HG03439 (cell line): ENCODE results near the gene SMIM45.

Experiments used
- ATAC-seq: cut with Tn5 transposase; IDR thresholded peaks from one replicate; pipeline ENCODE4 v1.9.1; 2021; ENCODE audit warnings: mild to moderate bottlenecking, moderate library complexity; ENCODE audit not compliant: unreplicated experiment

Gene SMIM45

DNA sequence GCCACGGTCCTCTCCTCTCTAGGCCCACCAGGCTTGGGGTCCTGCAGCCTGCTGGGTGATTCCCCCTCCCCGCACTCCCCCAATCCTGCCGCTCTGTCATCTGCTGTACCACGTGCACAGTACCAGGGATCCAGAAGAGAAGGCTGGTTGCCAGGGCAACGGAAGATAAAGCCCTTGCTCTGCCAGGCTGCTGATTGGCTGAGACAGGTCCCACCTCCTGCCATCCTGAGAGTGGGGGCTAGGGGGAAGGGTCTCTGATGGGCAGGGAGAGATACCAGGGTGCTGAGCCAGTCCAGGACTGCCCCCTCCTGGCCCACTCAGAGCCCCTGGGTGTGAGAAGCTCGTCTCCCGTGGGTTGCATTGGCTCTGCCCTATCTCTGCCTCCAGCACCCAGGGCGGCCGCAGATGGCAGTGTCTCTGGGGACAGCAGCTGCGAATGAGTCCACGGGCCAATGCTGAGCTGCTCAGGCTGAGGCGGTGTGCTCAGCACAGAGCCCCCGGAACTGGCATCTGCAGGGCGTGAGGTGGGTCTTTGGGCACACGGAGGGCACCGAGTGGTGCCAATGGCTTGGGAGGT is at the start of gene SMIM45:
SMIM45 (plus strand) TSS at position 253 of the 577 bp plus-strand sequence.
- ATAC-seq = no peak

DNA sequence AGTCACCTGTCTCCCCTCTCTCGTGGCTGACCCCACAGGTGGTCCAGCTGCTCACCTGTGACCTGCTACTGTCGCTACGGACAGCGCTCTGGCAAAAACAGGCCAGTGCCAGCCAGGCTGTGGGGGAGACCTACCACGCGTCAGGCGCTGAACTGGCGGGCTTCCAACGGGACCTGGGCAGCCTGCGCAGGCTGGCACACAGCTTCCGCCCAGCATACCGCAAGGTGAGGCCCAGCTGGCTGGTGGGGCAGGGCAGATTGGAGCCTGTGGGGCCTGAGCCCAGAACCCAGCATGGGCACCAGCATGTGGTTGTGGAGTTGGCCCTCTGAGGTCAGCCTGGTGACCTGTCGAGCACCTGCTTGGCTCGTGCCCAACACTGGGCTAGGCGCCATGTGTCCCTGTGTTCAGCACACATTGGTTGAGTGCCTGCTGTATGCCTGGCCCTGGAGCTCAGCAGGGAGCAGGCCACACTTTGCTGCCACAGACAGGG is 49.0 kb upstream of the SMIM45 start:
- ATAC-seq = no peak

DNA sequence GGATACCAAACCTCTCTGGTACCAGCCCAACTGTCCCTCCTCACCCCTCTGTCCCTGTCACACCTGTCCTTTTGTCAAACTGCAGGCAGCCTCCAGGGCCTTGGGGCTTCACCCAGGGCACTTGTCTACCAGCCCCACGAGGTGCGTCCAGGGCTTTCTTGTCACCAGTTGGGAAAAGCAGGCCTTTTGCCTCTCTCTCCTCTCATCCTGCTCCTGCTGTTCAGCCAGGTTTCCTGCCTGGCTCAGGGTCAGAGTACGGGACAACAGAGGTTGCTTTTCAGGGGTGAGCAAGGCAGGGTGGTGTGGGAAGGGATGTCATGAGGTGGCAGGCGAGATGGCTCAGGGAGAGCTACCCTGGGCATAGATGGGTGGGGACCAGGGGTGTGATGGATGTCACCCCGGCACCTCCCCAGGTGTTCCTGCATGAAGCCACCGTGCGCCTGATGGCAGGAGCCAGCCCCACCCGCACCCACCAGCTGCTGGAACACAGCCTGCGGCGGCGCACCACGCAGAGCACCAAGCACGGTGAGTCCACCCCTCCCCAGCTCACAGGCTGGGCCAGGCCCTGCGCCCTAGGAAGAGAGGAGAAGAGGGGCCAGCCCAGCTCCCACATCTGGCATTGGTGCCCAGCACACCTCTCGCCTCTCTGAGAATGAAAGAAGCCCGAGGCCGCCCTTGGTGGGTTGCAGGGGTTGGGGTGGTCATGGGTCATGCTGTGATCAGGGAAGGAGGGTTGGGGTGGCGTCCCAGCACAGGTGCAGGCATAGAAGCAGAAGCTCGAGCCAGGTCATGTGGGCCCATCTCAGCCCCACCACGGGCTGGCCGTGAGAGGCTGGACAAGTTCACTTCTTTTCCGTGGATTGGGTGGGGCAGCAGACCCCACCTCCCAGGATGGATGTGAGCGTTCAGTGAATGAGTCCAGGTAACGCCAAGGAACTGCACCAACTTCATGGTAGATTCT is 47.2 kb upstream of the SMIM45 start:
- ATAC-seq = no peak

DNA sequence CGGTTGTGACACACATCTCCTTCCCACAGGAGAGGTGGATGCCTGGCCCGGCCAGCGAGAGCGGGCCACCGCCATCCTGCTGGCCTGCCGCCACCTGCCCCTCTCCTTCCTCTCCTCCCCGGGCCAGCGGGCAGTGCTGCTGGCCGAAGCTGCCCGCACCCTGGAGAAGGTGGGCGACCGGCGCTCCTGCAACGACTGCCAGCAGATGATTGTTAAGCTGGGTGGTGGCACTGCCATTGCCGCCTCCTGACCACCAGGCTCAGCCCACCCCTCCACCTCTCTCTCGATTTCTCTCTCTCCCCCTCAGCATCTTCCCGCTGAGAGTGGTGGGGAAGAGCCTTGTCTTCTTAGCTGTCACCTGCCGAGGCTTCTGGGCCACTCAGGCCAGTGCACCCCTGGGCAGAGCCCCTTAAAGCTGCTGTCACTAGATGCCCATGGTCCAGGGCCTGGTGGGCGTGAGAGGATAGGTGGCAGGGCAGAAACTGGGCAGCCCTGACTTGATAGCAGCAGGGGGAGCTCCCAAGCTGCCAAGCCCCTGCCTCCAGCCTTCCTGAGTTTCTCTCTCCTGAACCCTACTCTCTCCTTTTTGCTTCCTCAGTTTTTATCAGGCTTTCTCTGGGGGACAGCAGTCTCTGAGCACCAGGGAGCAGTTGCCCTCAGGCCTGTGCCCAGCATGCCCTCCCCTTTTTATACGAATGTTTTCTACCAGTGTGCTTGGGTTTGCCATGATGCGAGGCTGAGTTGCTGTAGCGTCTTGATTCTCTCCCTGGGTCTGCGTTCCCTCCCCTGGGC is 46.3 kb upstream of the SMIM45 start:
- ATAC-seq = no peak

DNA sequence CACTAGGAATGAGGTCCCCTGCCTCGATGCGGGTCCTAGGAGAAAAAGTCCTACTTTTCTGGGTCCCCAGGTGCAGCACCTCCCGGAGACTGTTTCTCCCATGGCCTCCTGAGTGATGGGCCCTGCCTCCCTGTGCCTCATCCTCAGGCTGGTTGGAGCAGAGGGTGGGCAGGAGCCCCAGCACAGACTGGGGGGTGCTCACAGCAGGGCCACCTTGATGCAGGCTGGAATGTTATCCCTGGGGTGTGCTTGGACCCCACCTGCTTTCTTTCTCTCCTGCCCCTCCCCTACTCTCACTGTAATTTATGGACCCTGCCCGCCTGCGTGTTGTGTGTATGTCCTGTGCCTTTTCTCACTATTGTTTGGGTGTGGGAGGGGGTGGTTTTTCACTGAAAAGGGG is 45.1 kb upstream of the SMIM45 start:
- ATAC-seq = no peak

DNA sequence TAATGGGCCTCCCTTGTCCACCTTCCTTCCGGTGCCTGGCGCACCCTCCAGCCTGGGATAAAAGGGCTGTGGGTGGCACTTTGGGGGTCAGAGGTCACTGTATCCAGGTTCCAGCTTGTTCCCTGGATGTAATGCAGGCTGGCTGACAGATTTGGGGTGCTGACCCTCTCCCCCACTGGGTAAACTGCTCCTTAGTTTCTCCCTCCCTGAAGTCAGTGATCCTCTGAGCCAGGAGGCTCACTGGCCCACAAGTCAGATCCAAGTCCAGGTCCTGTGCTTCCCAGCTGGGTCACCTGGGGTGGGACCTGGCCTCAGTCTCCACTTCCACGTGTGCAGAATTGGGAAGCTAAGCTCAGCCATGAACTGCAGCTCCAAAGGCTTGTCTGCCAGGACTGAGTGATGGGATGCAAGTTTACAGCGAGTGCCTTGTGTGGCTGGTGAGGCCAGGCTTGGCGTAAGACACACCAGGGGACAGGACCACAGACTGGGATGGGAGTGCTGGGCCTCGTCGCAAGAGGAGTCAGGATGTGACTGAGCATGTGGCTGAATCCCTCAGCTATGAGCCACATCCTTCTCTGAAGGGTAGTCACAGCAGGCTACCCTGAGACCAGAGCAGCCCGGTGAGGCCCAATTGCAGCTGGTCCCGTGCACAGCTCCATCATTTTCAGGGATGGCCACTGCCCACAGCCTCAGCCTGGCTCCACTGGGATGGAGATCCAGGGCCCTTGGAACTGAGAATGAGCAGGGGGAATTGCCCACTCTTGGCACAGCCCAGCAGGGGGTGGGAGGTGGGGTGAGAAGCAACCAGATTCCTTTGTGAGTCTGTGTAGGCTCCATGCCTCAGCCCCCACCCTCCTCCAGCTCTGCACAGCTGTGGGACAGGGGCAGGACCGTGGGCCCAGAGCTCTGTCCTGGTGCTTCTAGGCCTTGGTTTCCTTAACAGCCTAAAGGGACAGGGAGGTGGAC is 44.2 kb upstream of the SMIM45 start:
- no peak for ATAC-seq

DNA sequence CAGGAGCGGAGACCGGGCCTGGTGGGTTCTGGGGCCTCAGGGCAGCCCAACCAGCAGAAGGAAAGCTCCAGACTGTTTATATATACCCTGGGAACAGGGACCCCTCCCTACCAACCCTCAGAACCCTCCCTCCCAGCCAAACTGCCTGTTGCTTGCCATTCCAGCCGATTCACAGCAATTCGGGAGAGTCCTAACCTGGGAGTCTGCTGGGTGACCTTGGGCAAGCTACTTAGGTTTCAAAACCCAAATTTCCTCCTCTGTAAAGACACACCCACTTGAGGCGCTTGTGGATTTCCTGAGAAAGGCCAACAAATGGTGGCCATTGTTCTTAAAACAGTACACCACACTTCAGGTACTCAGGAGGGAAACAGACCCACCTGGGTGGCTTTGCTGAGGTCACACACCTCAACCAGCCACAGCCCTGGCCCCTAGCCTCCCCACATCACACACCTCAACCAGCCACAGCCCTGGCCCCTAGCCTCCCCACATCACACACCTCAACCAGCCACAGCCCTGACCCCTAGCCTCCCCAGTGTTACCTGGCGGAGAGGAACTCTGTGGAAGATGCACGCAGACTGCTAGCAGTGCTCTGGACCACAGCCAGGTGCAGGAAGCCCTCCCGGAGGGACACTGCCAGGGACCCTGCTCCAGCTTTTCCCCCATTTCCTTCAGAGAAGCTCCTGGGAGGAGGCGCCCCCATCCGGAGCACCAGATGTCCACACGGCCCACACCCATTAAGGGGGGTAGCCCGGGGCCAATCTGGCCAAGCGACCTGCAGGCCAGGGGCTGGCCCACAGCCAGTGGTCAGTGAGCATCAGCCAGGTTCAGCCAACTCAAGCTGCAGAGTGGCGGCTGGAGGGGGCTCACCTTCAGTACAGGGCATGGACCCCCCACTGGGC is 43.3 kb upstream of the SMIM45 start:
- no peak for ATAC-seq

DNA sequence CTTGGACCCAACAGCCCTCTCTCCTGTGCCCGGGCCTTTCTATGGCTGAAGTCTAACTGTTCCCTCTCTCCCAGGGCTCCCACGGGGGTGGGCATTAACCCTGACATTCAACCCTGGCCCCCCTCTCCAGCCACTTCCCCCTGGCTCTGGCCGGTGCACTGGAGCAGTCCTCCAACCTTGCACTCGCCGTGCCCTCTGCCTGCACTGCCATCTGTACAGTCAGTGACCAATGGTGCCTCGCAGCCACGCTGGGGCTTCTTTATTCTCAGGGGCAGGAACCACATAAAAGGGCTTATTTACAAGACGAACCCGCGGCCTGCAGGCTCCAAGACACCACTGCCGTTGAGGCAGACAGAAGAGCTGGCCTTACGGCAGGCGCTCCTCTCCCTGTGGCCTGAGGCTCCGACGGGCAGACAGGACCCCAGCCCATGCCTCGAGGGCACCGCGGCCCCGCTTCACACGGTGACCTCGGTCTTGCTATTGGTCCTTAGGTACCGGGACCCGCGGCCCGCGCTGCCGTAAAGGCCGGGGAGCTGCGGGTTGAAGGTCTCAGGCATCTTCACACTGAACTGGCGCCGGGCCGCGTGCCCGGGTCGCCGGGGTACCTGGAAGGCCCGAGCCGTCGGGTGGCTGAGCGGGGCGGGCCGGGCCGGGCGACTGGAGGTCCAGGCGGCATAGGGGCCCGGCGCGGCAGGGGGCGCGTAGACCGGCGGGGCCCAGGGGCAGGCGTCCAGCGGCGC is 42.5 kb upstream of the SMIM45 start:
- no peak for ATAC-seq

DNA sequence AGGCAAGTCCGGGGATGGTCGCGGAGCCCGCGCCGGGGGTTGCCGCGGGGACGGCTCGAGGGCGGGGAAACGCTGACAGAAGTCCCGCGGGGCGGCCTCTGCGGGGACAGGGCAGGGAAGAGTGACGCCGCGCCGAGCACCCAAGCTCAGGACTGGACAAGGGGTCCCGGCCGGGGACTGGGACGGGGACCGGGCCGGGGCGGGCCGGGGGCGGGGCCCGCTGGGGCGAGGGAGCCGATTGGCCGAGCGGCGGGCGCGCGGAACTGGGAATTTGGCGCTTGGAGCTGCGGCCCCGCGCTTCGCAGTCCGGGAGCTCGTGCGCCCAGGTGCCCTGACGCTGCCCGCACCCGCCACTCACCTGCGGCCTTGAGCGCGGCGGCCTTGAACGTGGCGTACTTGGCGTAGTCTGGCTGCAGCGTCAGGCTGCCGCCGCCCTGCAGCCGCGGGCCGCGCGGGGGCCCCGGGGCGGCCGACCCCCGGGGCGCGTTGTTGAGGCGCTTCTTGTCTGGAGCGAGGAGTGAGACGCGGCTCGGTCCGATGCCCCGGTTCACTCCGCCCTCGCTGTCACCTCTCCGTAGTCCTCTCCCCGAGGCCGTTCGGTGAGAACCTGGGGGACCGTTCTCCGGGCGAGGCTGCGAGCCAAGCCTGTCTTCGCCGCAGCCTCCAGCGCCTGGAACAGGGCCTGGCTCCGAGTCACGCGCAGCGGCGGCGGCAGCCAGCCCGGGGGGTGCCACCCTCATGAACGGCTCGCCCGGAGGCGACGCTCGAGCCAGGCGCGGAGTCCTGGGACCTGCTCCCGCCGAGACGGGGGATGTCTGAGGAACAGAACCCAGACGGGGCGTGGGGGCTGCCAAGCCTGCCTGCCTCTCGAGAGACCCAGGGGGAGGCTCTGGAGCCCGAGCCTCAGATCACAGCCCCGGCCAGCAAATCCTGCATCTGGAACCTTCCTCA is 41.6 kb upstream of the SMIM45 start:
- ATAC-seq = no peak

DNA sequence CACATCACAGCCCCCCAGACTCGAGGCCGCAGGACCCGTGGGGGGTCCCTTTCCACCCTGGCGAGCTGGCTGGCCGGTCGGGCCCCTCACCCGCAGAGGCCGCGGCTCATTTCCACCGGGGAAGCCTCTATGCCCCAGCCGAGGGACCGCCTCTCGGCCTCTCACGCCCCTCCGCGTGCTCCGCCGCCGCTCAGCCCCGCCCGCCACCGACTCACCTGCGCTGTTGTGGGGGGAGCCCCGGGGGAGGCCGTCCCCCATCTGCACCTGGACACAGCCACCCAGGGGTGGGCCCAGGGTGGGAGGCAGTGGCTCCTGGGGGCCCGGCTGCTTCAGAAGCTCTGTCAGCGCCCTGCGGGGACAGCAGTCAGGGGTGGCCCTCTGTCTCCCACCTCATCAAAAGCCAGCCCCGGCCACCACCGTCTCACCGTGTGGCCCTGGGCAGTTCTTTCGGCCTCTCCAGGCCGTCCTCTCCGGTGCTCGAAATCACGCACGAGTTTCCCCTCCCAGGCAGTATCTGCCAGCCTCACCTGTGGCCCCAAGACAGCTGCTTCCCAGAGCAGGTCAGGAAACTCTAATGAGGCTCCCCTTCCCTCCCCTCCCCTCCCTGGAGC is 40.8 kb upstream of the SMIM45 start:
- ATAC-seq = no peak

DNA sequence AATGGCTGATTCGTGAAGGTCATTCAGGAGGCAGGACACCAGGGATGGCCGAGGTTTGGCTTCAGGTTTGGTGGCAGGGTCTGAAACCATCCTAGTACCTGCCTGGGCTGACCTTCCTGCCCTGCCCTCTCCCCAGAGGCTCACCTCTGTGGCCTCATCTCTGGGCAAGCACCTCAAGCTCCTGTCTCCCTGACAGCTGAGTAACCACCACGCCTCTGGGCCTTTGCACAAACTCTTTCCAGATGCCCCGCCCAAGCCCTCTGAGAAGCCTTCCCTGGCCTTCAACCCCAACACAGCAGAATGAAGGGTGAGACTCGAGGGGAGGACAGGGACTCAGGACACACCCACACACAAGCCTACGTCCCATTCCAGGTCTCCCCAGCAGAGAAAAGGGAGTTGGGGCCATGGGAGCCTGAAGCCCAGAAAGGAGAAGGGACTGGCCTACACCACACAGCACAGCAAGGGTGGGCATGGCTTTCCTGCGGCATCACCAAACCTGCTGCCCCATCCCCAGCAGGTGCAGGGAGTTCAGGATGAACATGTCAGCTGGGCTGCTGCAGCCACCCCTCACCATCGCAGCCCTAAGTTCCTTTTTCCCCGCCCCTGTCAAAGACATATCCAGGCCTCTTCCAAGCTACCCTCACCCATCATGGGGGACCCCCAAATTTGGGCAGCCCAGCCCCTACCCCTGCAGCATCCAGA is 39.5 kb upstream of the SMIM45 start:
- ATAC-seq = no peak

DNA sequence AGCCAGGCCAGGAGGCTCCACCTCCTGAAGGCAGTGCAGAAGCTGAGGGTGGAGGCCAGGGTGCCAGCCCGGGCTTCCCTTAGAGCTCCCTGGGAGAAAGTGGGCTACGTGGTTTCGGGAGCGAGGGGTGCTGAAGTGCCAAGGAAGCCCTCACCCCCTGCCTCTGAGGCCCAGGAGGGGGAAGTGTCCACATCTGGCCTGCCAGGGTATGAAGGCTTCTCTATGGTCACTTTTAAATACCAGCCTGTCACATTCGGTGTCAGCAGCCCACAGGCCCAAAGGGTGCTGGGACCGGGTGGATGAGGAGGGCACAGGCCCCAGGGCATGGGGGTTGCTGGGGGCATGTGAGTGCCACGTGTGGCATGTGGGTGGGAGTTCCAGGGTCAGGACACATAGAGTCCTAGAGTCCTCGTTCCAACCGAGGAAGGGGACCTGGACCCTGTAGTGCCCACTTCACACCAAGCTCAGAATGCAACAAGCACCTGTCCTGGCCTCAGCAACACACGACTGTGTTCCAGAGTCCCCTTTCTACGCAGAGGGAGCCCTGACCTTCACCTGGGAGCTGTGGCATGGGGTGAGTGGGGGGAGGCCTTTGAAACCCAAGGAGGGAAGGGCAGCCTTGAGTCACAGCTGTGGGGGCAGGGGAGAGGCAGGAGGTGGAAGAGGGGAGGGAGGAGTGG is 38.8 kb upstream of the SMIM45 start:
- no peak for ATAC-seq

DNA sequence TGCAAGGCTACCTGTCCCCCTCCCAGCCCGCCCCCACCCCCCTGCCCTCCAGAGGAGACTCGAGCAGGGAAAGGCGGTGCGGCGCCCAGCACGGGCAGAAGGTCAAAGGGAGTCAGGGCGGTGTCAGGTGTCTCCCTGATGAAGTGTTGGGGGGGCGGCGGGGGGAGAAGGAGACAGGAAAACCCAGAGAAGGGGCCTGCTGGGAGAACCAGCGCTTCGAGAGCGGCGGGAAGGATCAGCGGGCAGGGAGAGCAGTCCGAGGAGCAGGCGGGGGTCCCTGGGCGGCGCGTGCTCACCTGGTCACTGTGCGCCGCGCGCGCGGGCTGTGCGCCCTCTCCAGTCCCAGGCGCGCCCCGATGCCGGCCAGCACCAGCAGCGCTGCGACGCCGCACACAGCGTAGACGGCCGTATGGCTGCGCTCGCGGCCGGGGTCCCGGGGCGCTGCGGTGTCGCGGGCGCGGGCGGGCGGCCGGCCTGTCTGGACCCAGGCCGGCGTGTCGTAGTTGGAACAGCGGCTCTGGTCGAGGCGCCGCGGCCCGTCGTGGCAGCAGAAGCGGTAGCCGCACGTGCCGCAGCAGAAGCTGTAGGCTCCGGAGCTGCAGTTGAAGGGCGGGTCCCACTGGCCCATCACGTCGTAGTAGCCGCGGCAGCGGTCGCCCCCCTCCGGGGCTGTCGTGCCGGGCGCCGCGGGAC is 38.0 kb upstream of the SMIM45 start:
- no peak for ATAC-seq

DNA sequence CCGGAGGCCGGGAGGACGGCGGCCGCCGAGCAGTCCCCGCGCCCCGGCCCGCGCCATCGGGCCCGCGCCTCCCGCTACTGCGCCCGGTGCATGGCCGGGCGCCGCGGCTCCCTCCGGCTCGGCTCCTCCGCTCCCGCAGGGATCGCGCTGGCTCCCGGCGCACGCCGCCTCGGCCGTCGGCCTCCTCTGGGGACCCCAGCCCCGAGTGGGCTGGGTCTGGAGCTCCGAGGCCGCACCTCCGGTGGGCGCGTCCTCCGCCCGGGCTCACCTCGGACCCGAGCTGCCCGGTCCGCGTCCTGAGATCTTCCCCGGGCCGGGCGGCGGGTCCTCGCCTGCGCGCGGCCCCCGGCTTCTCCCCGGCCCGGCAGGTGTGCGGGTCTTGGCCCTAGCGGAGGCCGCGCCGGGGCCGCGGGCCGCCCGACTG is 37.3 kb upstream of the SMIM45 start:
- no peak for ATAC-seq
